IMR-90 (cell line): ENCODE results near the gene ERICH6B. TPM values are rescaled to one million over a fixed set of nuclear protein-coding genes. Genes with fewer than 3 reads are reported as not detected.
A peak's percentile ranks its signal among the peaks of the same experiment; 100 is the strongest.

Source experiments
- ATAC-seq: fragments of 200-7000 bp; cut with Tn5 transposase; 2 replicates; pipeline ENCODE4 v1.9.1; 2020; ENCODE audit warnings: low read depth, mild to moderate bottlenecking, moderate library complexity
- BruUV-seq: library from RNA; stranded (reverse); fragments of 400-500 nt; replicated peaks from 2 replicates; lab custom pipeline; 2021; lab: Mats Ljungman, UMichigan
- CTCF ChIA-PET: fragments of 300-600 bp; formaldehyde crosslinking; extraction: SDS; loops from one replicate; lab custom pipeline; 2021; ENCODE audit warnings: antibody characterized with exemption; lab: Yijun Ruan, JAX
- POLR2A ChIA-PET: fragments of 300-600 bp; sonication (Branson Sonifier 250); formaldehyde crosslinking; loops from one replicate; lab custom pipeline; 2022; ENCODE audit warnings: antibody characterized with exemption; ENCODE audit not compliant: unreplicated experiment; lab: Charles Lee
- DNase-seq: peaks from one replicate; pipeline ENCODE4 v3.0.0; 2013
- H2AFZ ChIP-seq: replicated peaks from 2 replicates; pipeline ENCODE3; 2013; ENCODE audit warnings: low read length, mild to moderate bottlenecking; ENCODE audit not compliant: poor library complexity
- H2AK5ac ChIP-seq: 2 replicates; pipeline ENCODE4 v1.6.1; 2013; ENCODE audit warnings: low read depth, low read length, inconsistent platforms
- H2AK9ac ChIP-seq: replicated peaks from 2 replicates; pipeline ENCODE3; 2013; ENCODE audit warnings: mild to moderate bottlenecking, low read depth, low read length, moderate library complexity; ENCODE audit not compliant: poor library complexity
- H2BK120ac ChIP-seq: 2 replicates; pipeline ENCODE4 v1.6.1; 2013; ENCODE audit warnings: low read depth, low read length, inconsistent platforms
- H2BK15ac ChIP-seq: 3 replicates; pipeline ENCODE4 v1.6.1; 2013; ENCODE audit warnings: low read depth, low read length, inconsistent platforms
- H2BK20ac ChIP-seq: 2 replicates; pipeline ENCODE4 v1.6.1; 2013; ENCODE audit warnings: low read depth, mild to moderate bottlenecking, inconsistent platforms, low read length, moderate library complexity
- H2BK5ac ChIP-seq: 2 replicates; pipeline ENCODE4 v1.6.1; 2013; ENCODE audit warnings: mild to moderate bottlenecking, low read depth, low read length, inconsistent platforms; ENCODE audit not compliant: poor library complexity, severe bottlenecking
- H3K14ac ChIP-seq: replicated peaks from 2 replicates; pipeline ENCODE4 v1.6.1; 2013; ENCODE audit warnings: low read depth, low read length, inconsistent platforms
- H3K18ac ChIP-seq: 2 replicates; pipeline ENCODE4 v1.6.1; 2013; ENCODE audit warnings: low read depth, low read length, control low read depth
- H3K23ac ChIP-seq: 2 replicates; pipeline ENCODE4 v1.6.1; 2013; ENCODE audit warnings: low read depth, low read length, inconsistent platforms
- H3K27ac ChIP-seq: 2 replicates; pipeline ENCODE4 v1.5.1; 2013; ENCODE audit warnings: mild to moderate bottlenecking, control low read depth, low read length; ENCODE audit not compliant: insufficient read depth
- H3K27me3 ChIP-seq: 2 replicates; pipeline ENCODE4 v1.6.1; 2013; ENCODE audit warnings: low read length; ENCODE audit not compliant: control insufficient read depth, insufficient read depth
- H3K36me3 ChIP-seq: 2 replicates; pipeline ENCODE4 v1.6.1; 2013; ENCODE audit warnings: low read length, mixed read lengths; ENCODE audit not compliant: control insufficient read depth, insufficient read depth
- H3K4ac ChIP-seq: 2 replicates; pipeline ENCODE4 v1.6.1; 2013; ENCODE audit warnings: low read depth, low read length, inconsistent platforms
- H3K4me1 ChIP-seq: 2 replicates; pipeline ENCODE4 v1.6.1; 2013; ENCODE audit warnings: low read length, mixed read lengths; ENCODE audit not compliant: control insufficient read depth, insufficient read depth
- H3K4me2 ChIP-seq: 2 replicates; pipeline ENCODE4 v1.6.1; 2013; ENCODE audit warnings: low read depth, mild to moderate bottlenecking, control low read depth, low read length, moderate library complexity
- H3K4me3 ChIP-seq: 2 replicates; pipeline ENCODE4 v1.5.1; 2013; ENCODE audit warnings: low read depth, mild to moderate bottlenecking, control low read depth, low read length, moderate library complexity; ENCODE audit not compliant: insufficient read depth
- H3K56ac ChIP-seq: 2 replicates; pipeline ENCODE4 v1.6.1; 2013; ENCODE audit warnings: low read length, inconsistent platforms; ENCODE audit not compliant: insufficient read depth; ENCODE audit errors: extremely low read depth
- H3K79me1 ChIP-seq, 2 experiments: 2 replicates each; pipeline ENCODE4 v1.6.1; 2013; ENCODE audit warnings: low read length in 2 of 2, inconsistent platforms in 1 of 2, low read depth in 1 of 2
- H3K9ac ChIP-seq: 2 replicates; pipeline ENCODE4 v1.6.1; 2013; ENCODE audit warnings: low read depth, low read length, control low read depth
- H3K9me1 ChIP-seq: 2 replicates; pipeline ENCODE4 v1.6.1; 2013; ENCODE audit warnings: low read length, inconsistent platforms; ENCODE audit not compliant: insufficient read depth
- H3K9me3 ChIP-seq: 2 replicates; pipeline ENCODE4 v1.6.1; 2013; ENCODE audit warnings: low read length; ENCODE audit not compliant: control insufficient read depth, insufficient read depth
- H4K20me1 ChIP-seq: 2 replicates; pipeline ENCODE4 v1.6.1; 2013; ENCODE audit warnings: low read length, inconsistent platforms; ENCODE audit not compliant: insufficient read depth
- H4K5ac ChIP-seq: 2 replicates; pipeline ENCODE4 v1.6.1; 2013; ENCODE audit warnings: mild to moderate bottlenecking, low read depth, low read length, control low read depth
- H4K8ac ChIP-seq, 2 experiments: 2 replicates each; pipeline ENCODE4 v1.6.1; 2013; ENCODE audit warnings: low read depth in 2 of 2, low read length in 2 of 2, control low read depth in 1 of 2, inconsistent platforms in 1 of 2
- H4K91ac ChIP-seq: 2 replicates; pipeline ENCODE4 v1.6.1; 2013; ENCODE audit warnings: low read depth, low read length, inconsistent platforms; ENCODE audit not compliant: insufficient read depth
- BHLHE40 ChIP-seq: fragments of 150-350 bp; IDR thresholded peaks from 2 replicates; pipeline ENCODE4 v1.6.1; 2016; ENCODE audit warnings: mild to moderate bottlenecking, low read depth, low read length
- MAFK ChIP-seq: IDR thresholded peaks from 2 replicates; pipeline ENCODE4 v1.6.1; 2012; ENCODE audit warnings: low read depth, low read length, improper control_type of control experiment
- MXI1 ChIP-seq: IDR thresholded peaks from 2 replicates; pipeline ENCODE4 v1.6.1; 2012; ENCODE audit warnings: low read depth, mild to moderate bottlenecking, low read length, moderate library complexity, borderline replicate concordance
- NFE2L2 ChIP-seq: fragments of 150-350 bp; IDR thresholded peaks from 2 replicates; pipeline ENCODE4 v1.6.1; 2016; ENCODE audit warnings: low read depth, mild to moderate bottlenecking, low read length
- RAD21 ChIP-seq: IDR thresholded peaks from 2 replicates; pipeline ENCODE4 v1.6.1; 2012; ENCODE audit warnings: low read length, improper control_type of control experiment
- RFX5 ChIP-seq: IDR thresholded peaks from 2 replicates; pipeline ENCODE4 v1.8.0; 2012; ENCODE audit warnings: low read depth, mild to moderate bottlenecking, low read length, moderate library complexity
- WGBS, 2 experiments: methylation state at CpG; one replicate each; pipeline versions ENCODE4 v1.1.5 to v1.1.7; 2013; ENCODE audit warnings: missing lambda C conversion rate in 2 of 2; ENCODE audit not compliant: insufficient read length in 1 of 2; ENCODE audit errors: extremely low coverage in 2 of 2; 5-methylcytosine and 5-hydroxymethylcytosine counted together
- dilution Hi-C: fragments of 300-500 bp; cut with HindIII; formaldehyde crosslinking; loops from one replicate; pipeline ENCODE4 v1.14.3; 2018; ENCODE audit warnings: low sequenced_read_pairs; ENCODE audit not compliant: unreplicated experiment
- in situ Hi-C: fragments of 300-500 bp; cut with MboI; formaldehyde crosslinking; loops from 3 replicates; pipeline ENCODE4 v1.14.3; 2019; ENCODE audit warnings: low sequenced_read_pairs, inconsistent platforms, mixed read lengths
- intact Hi-C: fragments of 100-400 bp; cut with micrococcal nuclease; formaldehyde crosslinking; loops from 2 replicates; pipeline ENCODE4 v1.10.0; 2022
- polyA plus RNA-seq, 3 experiments: library from polyadenylated mRNA; depleted of rRNA; stranded (reverse); fragments of >200 nt; gene quantifications; 2 replicates each; pipeline ENCODE4 v1.2.3, GENCODE V29; 2012; ENCODE audit warnings: low replicate concordance in 1 of 3
- total RNA-seq: library from RNA; depleted of rRNA; stranded (reverse); fragments of >200 nt; gene quantifications from 2 replicates; pipeline ENCODE4 v1.2.3, GENCODE V29; 2012
- TF ChIP-seq, protein P1 (sequence below): fragments of 150-350 bp; IDR thresholded peaks from 2 replicates; pipeline ENCODE4 v1.6.1; 2017; ENCODE audit warnings: mild to moderate bottlenecking, antibody characterized with exemption, low read length, low read depth
- TF ChIP-seq, protein P2 (sequence below): conservative IDR thresholded peaks from 2 replicates; pipeline ENCODE4 v1.5.1; 2012; ENCODE audit warnings: mild to moderate bottlenecking, low read depth, low read length, improper control_type of control experiment
- TF ChIP-seq, protein P3 (sequence below): fragments of 150-350 bp; IDR thresholded peaks from 2 replicates; pipeline ENCODE4 v1.6.1; 2016; ENCODE audit warnings: low read depth, mild to moderate bottlenecking, low read length, moderate library complexity, borderline replicate concordance

The ERICH6B gene
- total and polyA plus RNA-seq, 2 of the 4 experiments (the other 2 are of a cell fraction): not detected

DNA sequence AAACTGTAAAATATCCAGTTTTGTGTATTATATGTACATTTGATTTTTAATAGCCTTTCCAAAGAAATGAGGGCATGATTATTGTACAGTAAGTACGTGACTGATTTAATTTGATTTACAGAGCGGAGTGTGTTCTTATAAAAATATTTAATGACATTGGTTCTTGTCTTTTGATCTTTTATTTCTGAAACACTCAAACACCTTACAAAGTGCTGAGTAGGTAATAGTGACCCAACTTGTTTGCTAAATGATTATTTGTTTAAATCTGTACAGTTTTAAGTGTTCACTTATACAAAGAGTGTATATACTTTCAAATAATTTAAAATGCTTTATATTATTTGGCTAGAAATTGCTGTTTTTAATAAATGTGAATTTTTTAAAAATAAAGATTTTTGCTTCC is 79.3 kb downstream of the ERICH6B start:
- ChIA-PET POLR2A (no interaction called here), CTCF (no interaction called here)
- Histone ChIP-seq H4K5ac (no peak overlapping the region), H3K4me1 (peaks cover 3% of the 10 kb centered on the region; the same call in 1 of the 2 replicates), H3K9me3 (no peaks in the 10 kb centered on the region), H3K36me3 (peaks cover 34% of the 10 kb centered on the region), H2BK15ac (no peak overlapping the region), H3K9ac (no peak overlapping the region), H3K27ac (no peak overlapping the region), H3K23ac (no peak overlapping the region), H3K4ac (no peak overlapping the region), H4K91ac (no peak overlapping the region), H3K56ac (no peak overlapping the region), H2BK20ac (no peak overlapping the region), H2AK9ac (no peak overlapping the region), H3K9me1 (peaks cover 4% of the 10 kb centered on the region; the same call in 1 of the 2 replicates), H3K14ac (no peak overlapping the region), H4K20me1 (peaks cover 4% of the 10 kb centered on the region; the same call in 1 of the 2 replicates), H3K79me1 (no peaks in the 10 kb centered on the region), H3K27me3 (no peaks in the 10 kb centered on the region), H3K4me2 (no peak overlapping the region), H3K4me3 (no peak overlapping the region), H3K18ac (no peak overlapping the region), H2AK5ac (no peak overlapping the region), H2AFZ (no peak overlapping the region), H4K8ac (no peak overlapping the region), H2BK5ac (no peak overlapping the region), H2BK120ac (no peak overlapping the region)
- BruUV-seq: no TSS peak
- intact Hi-C loops: no loop called here
- ATAC-seq: no peak
- in situ Hi-C loops: loop anchor here (10.0 kb wide), 1 partner anchor 61 kb away; no protein-coding TSS in a partner anchor
- TF ChIP-seq, protein P1, sequence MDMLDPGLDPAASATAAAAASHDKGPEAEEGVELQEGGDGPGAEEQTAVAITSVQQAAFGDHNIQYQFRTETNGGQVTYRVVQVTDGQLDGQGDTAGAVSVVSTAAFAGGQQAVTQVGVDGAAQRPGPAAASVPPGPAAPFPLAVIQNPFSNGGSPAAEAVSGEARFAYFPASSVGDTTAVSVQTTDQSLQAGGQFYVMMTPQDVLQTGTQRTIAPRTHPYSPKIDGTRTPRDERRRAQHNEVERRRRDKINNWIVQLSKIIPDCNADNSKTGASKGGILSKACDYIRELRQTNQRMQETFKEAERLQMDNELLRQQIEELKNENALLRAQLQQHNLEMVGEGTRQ: no peak
- TF ChIP-seq NFE2L2 (no peak), RAD21 (no peak), MXI1 (no peak), RFX5 (no peak), BHLHE40 (no peak), MAFK (peak; percentile 34)
- TF ChIP-seq, protein P2, sequence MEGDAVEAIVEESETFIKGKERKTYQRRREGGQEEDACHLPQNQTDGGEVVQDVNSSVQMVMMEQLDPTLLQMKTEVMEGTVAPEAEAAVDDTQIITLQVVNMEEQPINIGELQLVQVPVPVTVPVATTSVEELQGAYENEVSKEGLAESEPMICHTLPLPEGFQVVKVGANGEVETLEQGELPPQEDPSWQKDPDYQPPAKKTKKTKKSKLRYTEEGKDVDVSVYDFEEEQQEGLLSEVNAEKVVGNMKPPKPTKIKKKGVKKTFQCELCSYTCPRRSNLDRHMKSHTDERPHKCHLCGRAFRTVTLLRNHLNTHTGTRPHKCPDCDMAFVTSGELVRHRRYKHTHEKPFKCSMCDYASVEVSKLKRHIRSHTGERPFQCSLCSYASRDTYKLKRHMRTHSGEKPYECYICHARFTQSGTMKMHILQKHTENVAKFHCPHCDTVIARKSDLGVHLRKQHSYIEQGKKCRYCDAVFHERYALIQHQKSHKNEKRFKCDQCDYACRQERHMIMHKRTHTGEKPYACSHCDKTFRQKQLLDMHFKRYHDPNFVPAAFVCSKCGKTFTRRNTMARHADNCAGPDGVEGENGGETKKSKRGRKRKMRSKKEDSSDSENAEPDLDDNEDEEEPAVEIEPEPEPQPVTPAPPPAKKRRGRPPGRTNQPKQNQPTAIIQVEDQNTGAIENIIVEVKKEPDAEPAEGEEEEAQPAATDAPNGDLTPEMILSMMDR: no peak
- TF ChIP-seq, protein P3, sequence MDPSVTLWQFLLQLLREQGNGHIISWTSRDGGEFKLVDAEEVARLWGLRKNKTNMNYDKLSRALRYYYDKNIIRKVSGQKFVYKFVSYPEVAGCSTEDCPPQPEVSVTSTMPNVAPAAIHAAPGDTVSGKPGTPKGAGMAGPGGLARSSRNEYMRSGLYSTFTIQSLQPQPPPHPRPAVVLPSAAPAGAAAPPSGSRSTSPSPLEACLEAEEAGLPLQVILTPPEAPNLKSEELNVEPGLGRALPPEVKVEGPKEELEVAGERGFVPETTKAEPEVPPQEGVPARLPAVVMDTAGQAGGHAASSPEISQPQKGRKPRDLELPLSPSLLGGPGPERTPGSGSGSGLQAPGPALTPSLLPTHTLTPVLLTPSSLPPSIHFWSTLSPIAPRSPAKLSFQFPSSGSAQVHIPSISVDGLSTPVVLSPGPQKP: no peak
- DNase-seq: no peak
- WGBS, 2 experiments: no CpG with 5 or more reads among the region's 2 CpGs
- dilution Hi-C loops: no loop called here
